Panc1 (cell line): ENCODE results near the gene FAM24A. TPM values are rescaled to one million over a fixed set of nuclear protein-coding genes. Genes with fewer than 3 reads are reported as not detected.

Experiments used
- ATAC-seq: fragments of 200-7000 bp; cut with Tn5 transposase; 2 replicates; pipeline ENCODE4 v1.9.1; 2020; ENCODE audit warnings: mild to moderate bottlenecking, moderate library complexity
- BruUV-seq: library from RNA; stranded (reverse); fragments of 400-500 nt; replicated peaks from 2 replicates; lab custom pipeline; 2021; lab: Mats Ljungman, UMichigan
- CTCF ChIA-PET: fragments of 300-600 bp; sonication (Branson Sonifier 250); formaldehyde crosslinking; loops from one replicate; lab custom pipeline; 2022; ENCODE audit warnings: antibody characterized with exemption; lab: Charles Lee
- POLR2A ChIA-PET: fragments of 300-600 bp; sonication (Branson Sonifier 250); formaldehyde crosslinking; loops from one replicate; lab custom pipeline; 2022; ENCODE audit warnings: antibody characterized with exemption; lab: Charles Lee
- DNase-seq: peaks from one replicate; pipeline ENCODE4 v3.0.0-alpha.2; 2010; ENCODE audit warnings: low read depth, low spot score
- H3K27ac ChIP-seq: 2 replicates; pipeline ENCODE4 v1.5.1; 2011; ENCODE audit warnings: mild to moderate bottlenecking, low read length, inconsistent platforms
- H3K27me3 ChIP-seq: fragments of 200-500 bp; sonication (Bioruptor generic); 2 replicates; pipeline ENCODE4 v1.6.0; 2014; ENCODE audit warnings: low read length, inconsistent platforms; ENCODE audit not compliant: control insufficient read depth, insufficient read depth
- H3K36me3 ChIP-seq: fragments of 200-500 bp; sonication (Bioruptor generic); 2 replicates; pipeline ENCODE4 v1.5.1; 2014; ENCODE audit warnings: inconsistent platforms, mild to moderate bottlenecking, low read length, moderate library complexity; ENCODE audit not compliant: control insufficient read depth, insufficient read depth
- H3K4me1 ChIP-seq: 2 replicates; pipeline ENCODE4 v1.5.1; 2011; ENCODE audit warnings: inconsistent platforms, mild to moderate bottlenecking, low read length, moderate library complexity; ENCODE audit not compliant: control insufficient read depth, insufficient read depth
- H3K4me3 ChIP-seq, 2 experiments: 2 replicates each; pipeline ENCODE4 v1.5.1; 2011 to 2012; ENCODE audit warnings: low read depth in 2 of 2, low read length in 2 of 2, mild to moderate bottlenecking in 2 of 2, inconsistent platforms in 1 of 2, moderate library complexity in 1 of 2
- H3K9me3 ChIP-seq: fragments of 200-500 bp; sonication (Bioruptor generic); 2 replicates; pipeline ENCODE4 v1.5.1; 2014; ENCODE audit warnings: low read depth, mild to moderate bottlenecking, inconsistent platforms, low read length, moderate library complexity; ENCODE audit not compliant: control insufficient read depth, insufficient read depth
- POLR2AphosphoS5 ChIP-seq: IDR thresholded peaks from 2 replicates; pipeline ENCODE4 v1.6.1; 2012; ENCODE audit warnings: mild to moderate bottlenecking, low read depth, low read length, moderate library complexity
- SIN3A ChIP-seq: IDR thresholded peaks from 2 replicates; pipeline ENCODE4 v1.6.1; 2012; ENCODE audit warnings: low read depth, mild to moderate bottlenecking, low read length, moderate library complexity, borderline replicate concordance; ENCODE audit not compliant: insufficient read depth
- TCF7L2 ChIP-seq: IDR thresholded peaks from 2 replicates; pipeline ENCODE4 v1.6.1; 2011; ENCODE audit warnings: mild to moderate bottlenecking, low read depth, low read length, inconsistent platforms
- in situ Hi-C: cut with HindIII; loops from 2 replicates; pipeline ENCODE4 v1.10.0; 2016; ENCODE audit warnings: low sequenced_read_pairs, low pct_unique_long_range_greater_than_20kb
- intact Hi-C: fragments of 100-400 bp; cut with micrococcal nuclease; formaldehyde crosslinking; loops from one replicate; pipeline ENCODE4 v1.10.0; 2022; ENCODE audit not compliant: unreplicated experiment
- total RNA-seq: library from RNA; stranded (reverse); gene quantifications from one replicate; pipeline ENCODE4 v1.2.1, GENCODE V29; 2021; ENCODE audit not compliant: unreplicated experiment
- TF ChIP-seq, protein P1 (sequence below), 2 experiments: IDR thresholded peaks; 2 replicates each; pipeline ENCODE4 v1.6.1; 2011 to 2012; ENCODE audit warnings: low read depth in 2 of 2, control low read depth in 1 of 2, low read length in 1 of 2, mild to moderate bottlenecking in 1 of 2, moderate library complexity in 1 of 2; ENCODE audit not compliant: insufficient read depth in 1 of 2
- TF ChIP-seq, protein P2 (sequence below): fragments of 450-650 bp; IDR thresholded peaks from 2 replicates; pipeline ENCODE4 v1.5.1; 2017; ENCODE audit warnings: mild to moderate bottlenecking

The FAM24A gene
- total RNA-seq, 1 experiment from 2014 or later, result not detected

DNA sequence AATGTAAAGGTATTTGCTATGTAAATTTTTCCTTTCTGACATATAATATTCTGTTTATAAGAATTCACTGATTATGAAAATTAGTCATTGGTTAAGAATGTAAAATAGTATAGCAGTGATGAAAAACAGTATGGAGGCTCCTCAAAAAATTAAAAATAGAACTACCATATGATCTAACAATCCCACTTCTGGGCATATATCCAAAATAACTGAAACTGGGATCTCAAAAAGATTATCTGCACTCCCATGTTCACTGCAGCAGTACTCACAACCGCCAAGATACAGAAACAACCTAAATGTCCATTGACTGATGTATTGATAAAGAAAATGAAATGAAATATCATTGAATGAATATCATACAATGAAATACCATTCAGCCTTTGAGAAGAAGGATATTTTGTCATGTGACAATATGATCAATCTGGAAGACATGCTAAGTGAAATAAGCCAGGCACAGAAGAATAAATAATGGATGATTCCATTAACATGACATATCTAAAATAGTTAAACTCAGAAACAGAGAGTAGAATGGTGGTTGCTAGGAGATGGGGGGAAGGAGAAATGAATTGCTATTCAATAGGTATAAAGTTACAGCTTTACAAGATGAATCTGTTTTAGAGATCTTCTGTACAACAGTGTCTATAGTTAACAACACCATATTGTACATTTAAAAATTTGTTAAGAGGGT, 29.6 kb downstream of the FAM24A start:
- in situ Hi-C loops, result no loop called here
- no peaks in the 10 kb centered on the region for H3K9me3 ChIP-seq
- no TSS peak for BruUV-seq
- TF ChIP-seq, protein P1, sequence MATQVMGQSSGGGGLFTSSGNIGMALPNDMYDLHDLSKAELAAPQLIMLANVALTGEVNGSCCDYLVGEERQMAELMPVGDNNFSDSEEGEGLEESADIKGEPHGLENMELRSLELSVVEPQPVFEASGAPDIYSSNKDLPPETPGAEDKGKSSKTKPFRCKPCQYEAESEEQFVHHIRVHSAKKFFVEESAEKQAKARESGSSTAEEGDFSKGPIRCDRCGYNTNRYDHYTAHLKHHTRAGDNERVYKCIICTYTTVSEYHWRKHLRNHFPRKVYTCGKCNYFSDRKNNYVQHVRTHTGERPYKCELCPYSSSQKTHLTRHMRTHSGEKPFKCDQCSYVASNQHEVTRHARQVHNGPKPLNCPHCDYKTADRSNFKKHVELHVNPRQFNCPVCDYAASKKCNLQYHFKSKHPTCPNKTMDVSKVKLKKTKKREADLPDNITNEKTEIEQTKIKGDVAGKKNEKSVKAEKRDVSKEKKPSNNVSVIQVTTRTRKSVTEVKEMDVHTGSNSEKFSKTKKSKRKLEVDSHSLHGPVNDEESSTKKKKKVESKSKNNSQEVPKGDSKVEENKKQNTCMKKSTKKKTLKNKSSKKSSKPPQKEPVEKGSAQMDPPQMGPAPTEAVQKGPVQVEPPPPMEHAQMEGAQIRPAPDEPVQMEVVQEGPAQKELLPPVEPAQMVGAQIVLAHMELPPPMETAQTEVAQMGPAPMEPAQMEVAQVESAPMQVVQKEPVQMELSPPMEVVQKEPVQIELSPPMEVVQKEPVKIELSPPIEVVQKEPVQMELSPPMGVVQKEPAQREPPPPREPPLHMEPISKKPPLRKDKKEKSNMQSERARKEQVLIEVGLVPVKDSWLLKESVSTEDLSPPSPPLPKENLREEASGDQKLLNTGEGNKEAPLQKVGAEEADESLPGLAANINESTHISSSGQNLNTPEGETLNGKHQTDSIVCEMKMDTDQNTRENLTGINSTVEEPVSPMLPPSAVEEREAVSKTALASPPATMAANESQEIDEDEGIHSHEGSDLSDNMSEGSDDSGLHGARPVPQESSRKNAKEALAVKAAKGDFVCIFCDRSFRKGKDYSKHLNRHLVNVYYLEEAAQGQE (IDR thresholded peaks at IDR 0.05; ENCODE audit: insufficient read depth in 1 of 2, low read depth in 2 of 2, low read length in 1 of 2), result no peak
- no peak for TF ChIP-seq SIN3A
- no peak for TF ChIP-seq TCF7L2
- TF ChIP-seq, protein P2, sequence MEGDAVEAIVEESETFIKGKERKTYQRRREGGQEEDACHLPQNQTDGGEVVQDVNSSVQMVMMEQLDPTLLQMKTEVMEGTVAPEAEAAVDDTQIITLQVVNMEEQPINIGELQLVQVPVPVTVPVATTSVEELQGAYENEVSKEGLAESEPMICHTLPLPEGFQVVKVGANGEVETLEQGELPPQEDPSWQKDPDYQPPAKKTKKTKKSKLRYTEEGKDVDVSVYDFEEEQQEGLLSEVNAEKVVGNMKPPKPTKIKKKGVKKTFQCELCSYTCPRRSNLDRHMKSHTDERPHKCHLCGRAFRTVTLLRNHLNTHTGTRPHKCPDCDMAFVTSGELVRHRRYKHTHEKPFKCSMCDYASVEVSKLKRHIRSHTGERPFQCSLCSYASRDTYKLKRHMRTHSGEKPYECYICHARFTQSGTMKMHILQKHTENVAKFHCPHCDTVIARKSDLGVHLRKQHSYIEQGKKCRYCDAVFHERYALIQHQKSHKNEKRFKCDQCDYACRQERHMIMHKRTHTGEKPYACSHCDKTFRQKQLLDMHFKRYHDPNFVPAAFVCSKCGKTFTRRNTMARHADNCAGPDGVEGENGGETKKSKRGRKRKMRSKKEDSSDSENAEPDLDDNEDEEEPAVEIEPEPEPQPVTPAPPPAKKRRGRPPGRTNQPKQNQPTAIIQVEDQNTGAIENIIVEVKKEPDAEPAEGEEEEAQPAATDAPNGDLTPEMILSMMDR, result no peak
- TF ChIP-seq POLR2AphosphoS5, result no peak
- DNase-seq, result no peak
- no peak overlapping the region for H3K27ac ChIP-seq
- no peak for ATAC-seq
- H3K36me3 ChIP-seq, result peaks cover 27% of the 10 kb centered on the region
- ChIA-PET POLR2A (no interaction called here), CTCF (no interaction called here)
- H3K4me1 ChIP-seq, result no peaks in the 10 kb centered on the region
- intact Hi-C loops, result no loop called here
- no peak overlapping the region for H3K4me3 ChIP-seq
- H3K27me3 ChIP-seq, result no peaks in the 10 kb centered on the region

GRCh38 chr10:122949296-122949695, 38.9 kb downstream of the FAM24A start:
- no peak overlapping the region for H3K4me3 ChIP-seq
- ChIA-PET CTCF (no interaction called here), POLR2A (no interaction called here)
- no peak overlapping the region for H3K27ac ChIP-seq
- ATAC-seq (no peak), DNase-seq (no peak)
- no peaks in the 10 kb centered on the region for H3K27me3 ChIP-seq
- BruUV-seq, result no TSS peak
- no peaks in the 10 kb centered on the region for H3K9me3 ChIP-seq
- H3K36me3 ChIP-seq, result peaks cover 31% of the 10 kb centered on the region
- H3K4me1 ChIP-seq, result peaks cover 9% of the 10 kb centered on the region; the same call in 1 of the 2 replicates
- no peak for TF ChIP-seq SIN3A
- no peak for TF ChIP-seq TCF7L2
- TF ChIP-seq, protein P1 (IDR thresholded peaks at IDR 0.05; ENCODE audit: insufficient read depth in 1 of 2, low read depth in 2 of 2, low read length in 1 of 2), result no peak
- TF ChIP-seq, protein P2, result no peak
- no peak for TF ChIP-seq POLR2AphosphoS5
- in situ Hi-C loops (no loop called here), intact Hi-C loops (no loop called here)
